Ovary (tissue), 3 donors: Measurements from ENCODE around the gene STIM1.

Experiments used
- EP300 ChIP-seq: sonication (generic); formaldehyde crosslinking; IDR thresholded peaks from one replicate; pipeline ENCODE4 v1.6.1; 2017; ENCODE audit warnings: antibody characterized with exemption
- TF ChIP-seq, protein P1 (sequence below), 3 donors: fragments of 450-650 bp in 2 of 3; fragments of 200-600 bp in 1 of 3; IDR thresholded peaks; one replicate each; pipeline versions ENCODE4 v1.5.1 to v1.8.0; 2016 to 2022; ENCODE audit warnings: antibody characterized with exemption in 3 of 3, mild to moderate bottlenecking in 1 of 3
- donor health status: DM: no; HTN: no; CAD: no.

DNA sequence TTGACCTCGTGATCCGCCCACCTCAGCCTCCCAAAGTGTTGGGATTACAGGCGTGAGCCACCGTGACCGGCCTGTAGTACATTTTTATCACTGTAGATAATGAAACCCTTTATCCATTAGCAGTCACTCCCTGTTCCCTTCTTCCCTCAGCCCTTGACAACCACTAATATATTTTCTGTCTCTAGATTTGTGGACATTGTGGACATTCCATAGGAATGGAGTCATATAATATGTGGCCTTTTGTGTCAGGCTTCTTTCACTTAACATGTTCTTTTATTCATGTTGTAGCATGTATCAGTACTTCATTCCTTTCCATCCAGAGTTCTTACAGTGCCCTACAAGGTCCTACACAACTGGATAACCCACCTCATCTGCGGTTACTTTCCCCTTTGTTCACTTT, 269.7 kb downstream of the STIM1 start:
- TF ChIP-seq, protein P1, sequence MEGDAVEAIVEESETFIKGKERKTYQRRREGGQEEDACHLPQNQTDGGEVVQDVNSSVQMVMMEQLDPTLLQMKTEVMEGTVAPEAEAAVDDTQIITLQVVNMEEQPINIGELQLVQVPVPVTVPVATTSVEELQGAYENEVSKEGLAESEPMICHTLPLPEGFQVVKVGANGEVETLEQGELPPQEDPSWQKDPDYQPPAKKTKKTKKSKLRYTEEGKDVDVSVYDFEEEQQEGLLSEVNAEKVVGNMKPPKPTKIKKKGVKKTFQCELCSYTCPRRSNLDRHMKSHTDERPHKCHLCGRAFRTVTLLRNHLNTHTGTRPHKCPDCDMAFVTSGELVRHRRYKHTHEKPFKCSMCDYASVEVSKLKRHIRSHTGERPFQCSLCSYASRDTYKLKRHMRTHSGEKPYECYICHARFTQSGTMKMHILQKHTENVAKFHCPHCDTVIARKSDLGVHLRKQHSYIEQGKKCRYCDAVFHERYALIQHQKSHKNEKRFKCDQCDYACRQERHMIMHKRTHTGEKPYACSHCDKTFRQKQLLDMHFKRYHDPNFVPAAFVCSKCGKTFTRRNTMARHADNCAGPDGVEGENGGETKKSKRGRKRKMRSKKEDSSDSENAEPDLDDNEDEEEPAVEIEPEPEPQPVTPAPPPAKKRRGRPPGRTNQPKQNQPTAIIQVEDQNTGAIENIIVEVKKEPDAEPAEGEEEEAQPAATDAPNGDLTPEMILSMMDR (IDR thresholded peaks at IDR 0.05) = no peak
- TF ChIP-seq EP300 = no peak
